Esophagus muscularis mucosa (tissue), 4 donors: ENCODE data around the gene SLC24A4.

Experiments used
- EP300 ChIP-seq: sonication (generic); formaldehyde crosslinking; IDR thresholded peaks from one replicate; pipeline ENCODE4 v1.6.1; 2017; ENCODE audit warnings: antibody characterized with exemption
- POLR2A ChIP-seq: fragments of 450-650 bp; IDR thresholded peaks from one replicate; pipeline ENCODE4 v1.6.1; 2017; ENCODE audit warnings: antibody characterized with exemption, moderate library complexity, mild to moderate bottlenecking, low read depth
- TF ChIP-seq, protein P1 (sequence below), 3 experiments: fragments of 200-600 bp in 2 of 3; fragments of 450-650 bp in 1 of 3; sonication (generic) in 2 of 3; IDR thresholded peaks; one replicate each; pipeline ENCODE4 v1.5.1; 2017 to 2019; ENCODE audit warnings: antibody characterized with exemption in 3 of 3, mild to moderate bottlenecking in 2 of 3, moderate library complexity in 1 of 3

DNA sequence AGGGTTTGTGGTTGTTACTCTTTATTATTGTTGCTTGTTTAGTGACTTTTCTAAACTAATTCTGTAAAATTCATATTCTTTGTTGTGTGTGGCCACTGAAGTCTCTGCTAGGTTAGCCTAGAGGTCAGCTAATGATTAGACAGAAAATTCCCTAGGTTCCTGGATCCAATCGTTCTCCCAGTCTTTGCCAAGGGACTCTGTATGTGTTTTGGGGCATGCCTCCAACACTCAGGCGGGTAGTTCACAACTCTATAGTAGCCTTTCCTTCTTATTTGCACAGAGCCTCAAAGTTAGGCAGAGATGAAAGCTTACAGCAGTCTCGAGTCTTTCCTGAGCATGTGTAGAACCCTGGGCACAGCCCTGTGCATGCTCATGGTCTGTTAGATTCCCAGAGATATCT lies 157.9 kb downstream of the SLC24A4 start:
- TF ChIP-seq POLR2A (no peak), EP300 (no peak)
- TF ChIP-seq, protein P1, sequence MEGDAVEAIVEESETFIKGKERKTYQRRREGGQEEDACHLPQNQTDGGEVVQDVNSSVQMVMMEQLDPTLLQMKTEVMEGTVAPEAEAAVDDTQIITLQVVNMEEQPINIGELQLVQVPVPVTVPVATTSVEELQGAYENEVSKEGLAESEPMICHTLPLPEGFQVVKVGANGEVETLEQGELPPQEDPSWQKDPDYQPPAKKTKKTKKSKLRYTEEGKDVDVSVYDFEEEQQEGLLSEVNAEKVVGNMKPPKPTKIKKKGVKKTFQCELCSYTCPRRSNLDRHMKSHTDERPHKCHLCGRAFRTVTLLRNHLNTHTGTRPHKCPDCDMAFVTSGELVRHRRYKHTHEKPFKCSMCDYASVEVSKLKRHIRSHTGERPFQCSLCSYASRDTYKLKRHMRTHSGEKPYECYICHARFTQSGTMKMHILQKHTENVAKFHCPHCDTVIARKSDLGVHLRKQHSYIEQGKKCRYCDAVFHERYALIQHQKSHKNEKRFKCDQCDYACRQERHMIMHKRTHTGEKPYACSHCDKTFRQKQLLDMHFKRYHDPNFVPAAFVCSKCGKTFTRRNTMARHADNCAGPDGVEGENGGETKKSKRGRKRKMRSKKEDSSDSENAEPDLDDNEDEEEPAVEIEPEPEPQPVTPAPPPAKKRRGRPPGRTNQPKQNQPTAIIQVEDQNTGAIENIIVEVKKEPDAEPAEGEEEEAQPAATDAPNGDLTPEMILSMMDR (IDR thresholded peaks at IDR 0.05) = no peak
